HepG2 (cell line): Measurements from ENCODE around the gene VPS37B.

Experiments used
- KAT8 ChIP-seq: IDR thresholded peaks from 2 replicates; pipeline ENCODE4 v1.6.1; 2016; ENCODE audit warnings: missing genetic modification reagents, missing compliant biosample characterization
- ZNF101 ChIP-seq: sonication (generic); formaldehyde crosslinking; IDR thresholded peaks from 2 replicates; pipeline ENCODE4 v1.4.0; 2020; ENCODE audit warnings: mild to moderate bottlenecking, low read depth, missing genetic modification reagents, borderline replicate concordance
- ZNF20 ChIP-seq: sonication (generic); formaldehyde crosslinking; IDR thresholded peaks from 2 replicates; pipeline ENCODE4 v1.4.0; 2020; ENCODE audit warnings: mild to moderate bottlenecking, moderate library complexity, missing genetic modification reagents
- ZNF878 ChIP-seq: sonication (generic); formaldehyde crosslinking; IDR thresholded peaks from 2 replicates; pipeline ENCODE4 v1.8.1; 2023; ENCODE audit warnings: mild to moderate bottlenecking, missing genetic modification reagents, moderate library complexity
- TF ChIP-seq, protein P1 (sequence below): sonication (generic); formaldehyde crosslinking; IDR thresholded peaks from 2 replicates; pipeline ENCODE4 v1.5.0; 2020; ENCODE audit warnings: mild to moderate bottlenecking, missing genetic modification reagents, borderline replicate concordance

- TF ChIP-seq ZNF20 (no peak), KAT8 (CRISPR knock-in tag) (no peak), ZNF101 (CRISPR knock-in tag) (no peak), ZNF878 (CRISPR knock-in tag) (no peak)
- TF ChIP-seq, protein P1, sequence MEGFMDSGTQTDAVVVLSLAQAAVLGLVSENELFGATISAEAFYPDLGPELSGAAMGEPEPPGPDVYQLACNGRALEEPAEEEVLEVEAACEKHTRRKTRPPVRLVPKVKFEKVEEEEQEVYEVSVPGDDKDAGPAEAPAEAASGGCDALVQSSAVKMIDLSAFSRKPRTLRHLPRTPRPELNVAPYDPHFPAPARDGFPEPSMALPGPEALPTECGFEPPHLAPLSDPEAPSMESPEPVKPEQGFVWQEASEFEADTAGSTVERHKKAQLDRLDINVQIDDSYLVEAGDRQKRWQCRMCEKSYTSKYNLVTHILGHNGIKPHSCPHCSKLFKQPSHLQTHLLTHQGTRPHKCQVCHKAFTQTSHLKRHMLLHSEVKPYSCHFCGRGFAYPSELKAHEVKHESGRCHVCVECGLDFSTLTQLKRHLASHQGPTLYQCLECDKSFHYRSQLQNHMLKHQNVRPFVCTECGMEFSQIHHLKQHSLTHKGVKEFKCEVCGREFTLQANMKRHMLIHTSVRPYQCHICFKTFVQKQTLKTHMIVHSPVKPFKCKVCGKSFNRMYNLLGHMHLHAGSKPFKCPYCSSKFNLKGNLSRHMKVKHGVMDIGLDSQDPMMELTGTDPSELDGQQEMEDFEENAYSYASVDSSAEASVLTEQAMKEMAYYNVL (CRISPR knock-in tag) = no peak
Measured at GRCh38 chr12:122858171-122858570, 37.8 kb downstream of the VPS37B start.
